Activated B cell treated with CpG ODN at 0.5 μM for 24 hours (primary cell): ENCODE measurements around the gene NXN. TPM values are rescaled to one million over a fixed set of nuclear protein-coding genes. Genes with fewer than 3 reads are reported as not detected.

Source experiments
- ATAC-seq: fragments of 200-7000 bp; cut with Tn5 transposase; one replicate; pipeline ENCODE4 v1.10.0; 2021; ENCODE audit warnings: low read depth, mild to moderate bottlenecking, moderate library complexity
- CTCF ChIA-PET: fragments of 350-600 bp; sonication (Branson Sonifier 250); formaldehyde crosslinking; loops from one replicate; lab custom pipeline; 2021; ENCODE audit warnings: antibody characterized with exemption; lab: Charles Lee
- POLR2A ChIA-PET: fragments of 350-600 bp; sonication (Branson Sonifier 250); formaldehyde crosslinking; loops from one replicate; lab custom pipeline; 2021; ENCODE audit warnings: antibody characterized with exemption; lab: Charles Lee
- DNase-seq: peaks from one replicate; pipeline ENCODE4 v3.0.0; 2022
- H3K27ac Mint-ChIP-seq: one replicate; pipeline ENCODE4 v1.8.0; 2020; ENCODE audit warnings: mixed read lengths
- H3K27me3 Mint-ChIP-seq: one replicate; pipeline ENCODE4 v1.8.0; 2021; ENCODE audit warnings: mixed read lengths
- H3K36me3 Mint-ChIP-seq: one replicate; pipeline ENCODE4 v1.8.0; 2021; ENCODE audit warnings: low read depth, mixed read lengths
- H3K4me1 Mint-ChIP-seq: one replicate; pipeline ENCODE4 v1.8.0; 2021; ENCODE audit warnings: mixed read lengths
- H3K4me3 Mint-ChIP-seq: one replicate; pipeline ENCODE4 v1.8.0; 2020; ENCODE audit warnings: mild to moderate bottlenecking, mixed read lengths
- H3K9me3 Mint-ChIP-seq: one replicate; pipeline ENCODE4 v1.8.0; 2020; ENCODE audit warnings: mixed read lengths
- intact Hi-C: fragments of 100-400 bp; cut with micrococcal nuclease; formaldehyde crosslinking; loops from one replicate; pipeline ENCODE4 v1.15.1; 2024
- total RNA-seq: library from RNA; stranded (reverse); gene quantifications from 2 replicates; pipeline ENCODE4 v1.2.3, GENCODE V29; 2022
- TF ChIP-seq, protein P1 (sequence below): fragments of 200-600 bp; IDR thresholded peaks from one replicate; pipeline ENCODE4 v1.8.0; 2022; ENCODE audit warnings: antibody characterized with exemption, mild to moderate bottlenecking

NXN gene
- total RNA-seq, 1 donor from 2014 or later, result 0.22 TPM

DNA sequence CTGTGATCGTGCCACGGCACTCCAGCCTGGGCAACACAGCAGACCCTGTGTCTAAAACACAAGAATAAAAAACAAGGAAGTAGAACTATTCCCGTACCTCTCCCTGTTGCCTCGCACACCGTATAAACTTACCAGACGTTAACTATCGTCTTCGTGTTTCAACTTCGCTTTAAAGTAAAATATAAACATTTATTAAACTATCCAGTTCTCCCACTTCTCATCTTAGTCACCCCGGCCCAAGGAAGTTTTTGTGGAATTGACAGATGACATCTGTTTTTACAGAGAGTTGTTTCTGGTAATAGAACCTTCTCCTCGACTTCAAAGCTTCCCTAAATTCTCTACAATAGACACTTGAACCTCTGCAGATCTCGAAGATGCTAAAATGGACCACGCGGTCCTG lies 83.1 kb downstream of the NXN start:
- peaks cover 23% of the 10 kb centered on the region for H3K27me3 Mint-ChIP-seq
- CTCF ChIA-PET, result no interaction called here

DNA sequence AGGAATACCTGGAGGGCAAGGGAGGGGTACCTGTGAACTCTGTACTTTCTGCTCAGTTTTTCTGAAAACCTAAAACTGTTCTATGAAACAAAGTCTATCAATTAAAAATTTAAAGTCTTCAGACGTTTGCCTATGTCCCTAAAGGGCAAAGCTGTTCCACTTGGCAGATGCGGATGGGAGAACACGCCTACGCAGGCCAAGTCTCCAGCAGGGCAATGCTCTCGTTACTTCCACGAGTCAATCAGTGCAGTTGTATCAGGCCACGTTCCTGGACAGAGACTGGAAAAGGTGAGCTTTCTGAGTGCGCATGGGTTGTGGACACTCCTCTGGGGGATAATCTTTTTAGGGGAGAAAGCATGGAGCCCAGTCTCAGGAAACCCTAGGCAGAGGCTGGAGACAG lies 86.6 kb downstream of the NXN start:
- ATAC-seq (no peak), DNase-seq (no peak)
- Mint-ChIP-seq H3K36me3 (no peaks in the 10 kb centered on the region), H3K4me1 (no peaks in the 10 kb centered on the region), H3K27ac (no peak overlapping the region), H3K27me3 (peaks cover 20% of the 10 kb centered on the region), H3K9me3 (no peaks in the 10 kb centered on the region), H3K4me3 (no peak overlapping the region)
- TF ChIP-seq, protein P1, sequence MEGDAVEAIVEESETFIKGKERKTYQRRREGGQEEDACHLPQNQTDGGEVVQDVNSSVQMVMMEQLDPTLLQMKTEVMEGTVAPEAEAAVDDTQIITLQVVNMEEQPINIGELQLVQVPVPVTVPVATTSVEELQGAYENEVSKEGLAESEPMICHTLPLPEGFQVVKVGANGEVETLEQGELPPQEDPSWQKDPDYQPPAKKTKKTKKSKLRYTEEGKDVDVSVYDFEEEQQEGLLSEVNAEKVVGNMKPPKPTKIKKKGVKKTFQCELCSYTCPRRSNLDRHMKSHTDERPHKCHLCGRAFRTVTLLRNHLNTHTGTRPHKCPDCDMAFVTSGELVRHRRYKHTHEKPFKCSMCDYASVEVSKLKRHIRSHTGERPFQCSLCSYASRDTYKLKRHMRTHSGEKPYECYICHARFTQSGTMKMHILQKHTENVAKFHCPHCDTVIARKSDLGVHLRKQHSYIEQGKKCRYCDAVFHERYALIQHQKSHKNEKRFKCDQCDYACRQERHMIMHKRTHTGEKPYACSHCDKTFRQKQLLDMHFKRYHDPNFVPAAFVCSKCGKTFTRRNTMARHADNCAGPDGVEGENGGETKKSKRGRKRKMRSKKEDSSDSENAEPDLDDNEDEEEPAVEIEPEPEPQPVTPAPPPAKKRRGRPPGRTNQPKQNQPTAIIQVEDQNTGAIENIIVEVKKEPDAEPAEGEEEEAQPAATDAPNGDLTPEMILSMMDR, result no peak
- intact Hi-C loops, result no loop called here
- POLR2A ChIA-PET, result no interaction called here
- CTCF ChIA-PET, result no interaction called here

More for the DNA sequence above, 83.1 kb downstream of the NXN start:
- ATAC-seq, result no peak
- DNase-seq, result no peak
- H3K9me3 Mint-ChIP-seq, result no peaks in the 10 kb centered on the region
- TF ChIP-seq, protein P1, result no peak
- H3K4me1 Mint-ChIP-seq, result no peaks in the 10 kb centered on the region
- no peaks in the 10 kb centered on the region for H3K36me3 Mint-ChIP-seq
- intact Hi-C loops, result no loop called here
- POLR2A ChIA-PET, result no interaction called here
- no peak overlapping the region for H3K4me3 Mint-ChIP-seq
- H3K27ac Mint-ChIP-seq, result no peak overlapping the region

DNA sequence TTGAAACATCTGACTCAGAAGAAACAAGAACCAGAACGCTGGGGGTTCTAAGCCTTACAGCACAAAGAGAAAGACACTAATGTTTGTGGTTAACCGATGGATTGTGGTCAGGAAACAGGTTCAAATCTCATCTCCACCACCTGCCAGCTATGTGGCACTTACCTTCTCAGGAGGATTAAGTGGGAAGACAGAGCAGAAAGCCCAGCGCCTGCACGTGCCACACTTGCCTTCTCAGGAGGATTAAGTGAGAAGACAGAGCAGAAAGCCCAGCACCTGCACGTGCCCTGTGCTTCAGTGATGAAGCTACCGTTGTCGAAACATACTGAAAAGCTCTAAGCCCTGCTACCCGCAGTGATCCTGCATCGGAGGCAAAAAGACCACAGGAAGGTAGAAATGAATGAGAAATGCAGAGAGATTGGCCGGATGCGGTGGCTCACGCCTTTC lies 90.6 kb downstream of the NXN start:
- ChIA-PET POLR2A (interaction anchor here (0.7 kb wide), 1 partner anchor 11 kb away, joined by 7 read pairs; no protein-coding TSS in a partner anchor), CTCF (no interaction called here)
- ATAC-seq (no peak), DNase-seq (no peak)
- H3K27me3 Mint-ChIP-seq, result peaks cover 8% of the 10 kb centered on the region
- no peak overlapping the region for H3K27ac Mint-ChIP-seq
- no peaks in the 10 kb centered on the region for H3K36me3 Mint-ChIP-seq
- H3K9me3 Mint-ChIP-seq, result no peaks in the 10 kb centered on the region
- TF ChIP-seq, protein P1, result no peak
- no peaks in the 10 kb centered on the region for H3K4me1 Mint-ChIP-seq
- H3K4me3 Mint-ChIP-seq, result no peak overlapping the region
- intact Hi-C loops, result no loop called here

DNA sequence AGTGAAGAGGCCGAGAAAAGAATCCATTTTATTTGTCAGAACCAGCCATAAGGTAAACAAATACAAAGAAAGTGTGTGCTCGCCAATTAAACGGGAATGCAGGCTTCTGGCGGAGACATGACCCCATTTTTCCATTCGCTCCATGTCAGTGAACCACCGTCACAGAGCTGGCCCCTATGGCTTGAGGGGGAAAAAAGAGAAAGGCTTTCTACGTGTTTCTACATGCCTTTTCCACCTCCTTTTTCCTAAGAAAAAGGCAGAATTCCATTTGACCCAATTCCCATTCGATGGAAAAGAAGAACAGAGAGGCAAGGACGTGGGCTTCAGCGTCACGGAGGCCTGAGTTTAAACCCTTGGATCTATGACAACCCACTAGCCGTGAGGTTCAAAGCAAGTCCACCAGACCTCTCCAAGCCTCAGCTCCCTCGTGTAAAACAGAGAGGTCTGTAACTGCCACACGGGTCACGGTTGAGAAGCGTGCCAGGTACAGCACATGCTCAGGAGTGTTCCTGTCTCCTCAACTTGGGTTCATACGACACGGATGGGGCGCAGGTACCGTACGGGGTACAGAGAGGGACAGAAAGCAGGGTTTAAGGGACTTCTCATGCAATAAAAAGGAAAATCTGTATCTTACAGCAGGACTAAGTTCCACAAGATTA lies 91.9 kb downstream of the NXN start:
- H3K36me3 Mint-ChIP-seq, result no peaks in the 10 kb centered on the region
- ChIA-PET POLR2A (no interaction called here), CTCF (no interaction called here)
- no peak for DNase-seq
- H3K9me3 Mint-ChIP-seq, result no peaks in the 10 kb centered on the region
- intact Hi-C loops, result no loop called here
- no peaks in the 10 kb centered on the region for H3K4me1 Mint-ChIP-seq
- ATAC-seq, result no peak
- peaks cover 8% of the 10 kb centered on the region for H3K27me3 Mint-ChIP-seq
- TF ChIP-seq, protein P1, result no peak
- no peak overlapping the region for H3K27ac Mint-ChIP-seq
- H3K4me3 Mint-ChIP-seq, result no peak overlapping the region

DNA sequence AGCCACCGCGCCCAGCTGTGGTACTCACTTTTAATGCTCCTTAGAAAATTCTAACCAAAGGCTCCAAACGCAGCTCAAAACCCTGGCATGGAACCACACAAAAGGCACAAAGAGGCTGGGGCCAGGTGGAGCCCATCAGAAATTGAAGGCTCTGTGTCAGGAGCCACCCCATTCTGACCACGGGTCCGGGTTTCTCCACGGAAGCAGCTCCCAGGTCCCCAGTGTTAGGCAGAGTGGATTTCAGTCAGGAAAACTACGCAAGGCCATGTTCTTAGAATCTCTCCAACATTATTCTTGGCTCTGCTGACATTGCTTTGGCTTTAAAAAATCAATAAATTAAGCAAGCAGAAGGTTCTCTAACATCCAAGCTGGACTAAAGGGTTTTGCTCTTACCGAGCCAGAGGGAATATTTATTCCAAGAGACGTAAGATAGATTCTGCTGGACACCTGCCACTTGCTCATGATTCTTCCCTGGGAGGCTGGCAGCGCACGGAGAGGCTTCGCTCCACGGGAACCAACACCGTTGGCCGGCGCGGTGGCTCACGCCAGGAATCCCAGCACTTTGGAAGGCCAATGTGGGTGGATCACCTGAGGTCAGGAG lies 93.5 kb downstream of the NXN start:
- peaks cover 13% of the 10 kb centered on the region for H3K27me3 Mint-ChIP-seq
- H3K9me3 Mint-ChIP-seq, result no peaks in the 10 kb centered on the region
- no peak overlapping the region for H3K27ac Mint-ChIP-seq
- H3K4me1 Mint-ChIP-seq, result no peaks in the 10 kb centered on the region
- ChIA-PET CTCF (no interaction called here), POLR2A (no interaction called here)
- no peak for DNase-seq
- no peak overlapping the region for H3K4me3 Mint-ChIP-seq
- TF ChIP-seq, protein P1, result no peak
- no peak for ATAC-seq
- intact Hi-C loops, result no loop called here
- H3K36me3 Mint-ChIP-seq, result no peaks in the 10 kb centered on the region
